ENCODE data around the gene GTPBP2.

Gene GTPBP2

DNA sequence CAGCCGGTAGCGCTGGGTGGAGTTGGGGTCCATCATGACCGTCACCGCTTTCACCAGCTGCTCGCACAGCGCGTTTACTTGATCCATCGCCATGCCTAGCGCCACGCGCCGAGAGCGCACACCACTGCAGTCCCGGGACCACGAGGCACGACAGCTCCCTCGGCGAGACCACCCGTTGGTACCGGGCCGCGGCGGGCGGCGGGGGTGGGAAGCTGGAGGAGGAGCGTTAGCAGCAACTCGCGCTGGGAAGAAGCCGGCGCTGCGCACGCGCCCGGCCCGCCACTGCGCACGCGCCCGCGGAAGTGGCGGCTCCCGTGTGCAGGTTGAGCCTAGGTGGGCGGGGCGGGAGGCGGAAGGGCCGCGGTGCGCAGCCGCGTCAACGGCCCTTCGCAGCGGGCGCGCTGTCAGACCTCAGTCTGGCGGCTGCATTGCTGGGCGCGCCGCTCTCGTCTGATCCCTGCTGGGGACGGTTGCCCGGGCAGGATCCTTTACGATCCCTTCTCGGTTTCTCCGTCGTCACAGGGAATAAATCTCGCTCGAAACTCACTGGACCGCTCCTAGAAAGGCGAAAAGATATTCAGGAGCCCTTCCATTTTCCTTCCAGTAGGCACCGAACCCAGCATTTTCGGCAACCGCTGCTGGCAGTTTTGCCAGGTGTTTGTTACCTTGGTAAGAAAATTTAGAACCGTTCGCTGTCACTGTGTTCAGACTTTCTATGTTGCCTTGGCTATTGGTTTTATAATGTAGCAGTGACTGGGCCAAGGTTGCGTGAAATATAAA lies 53.1 kb downstream of the GTPBP2 start, which contains the start of the genes POLH and XPO5:
Gene POLH (plus strand): TSS at position 414 of the 780 bp plus-strand sequence. CDS start 6,135 bp downstream, outside the sequence.
Gene XPO5 (minus strand): TSS at position 267 of the 780 bp plus-strand sequence. CDS start 174 bp downstream, at position 93.
- H3K27ac Mint-ChIP-seq (ENCODE audit: low read depth): peak within 1 kb of the TSS; percentile 91
- H3K4me3 Mint-ChIP-seq: peak within 1 kb of the TSS; percentile 98
- DNase-seq (ENCODE audit: low spot score in 2 of 2) (peak; percentile 78 to 84), ATAC-seq (replicated peaks; ENCODE audit: extremely low read depth, poor library complexity, severe bottlenecking) (peak; percentile 94)
- H3K36me3 Mint-ChIP-seq (ENCODE audit: insufficient read depth): peaks cover 27% of the 10 kb centered on the region
- H3K4me1 Mint-ChIP-seq: peaks cover 28% of the 10 kb centered on the region
- no peaks in the 10 kb centered on the region for H3K9me3 Mint-ChIP-seq
- no peaks in the 10 kb centered on the region for H3K27me3 Mint-ChIP-seq

DNA sequence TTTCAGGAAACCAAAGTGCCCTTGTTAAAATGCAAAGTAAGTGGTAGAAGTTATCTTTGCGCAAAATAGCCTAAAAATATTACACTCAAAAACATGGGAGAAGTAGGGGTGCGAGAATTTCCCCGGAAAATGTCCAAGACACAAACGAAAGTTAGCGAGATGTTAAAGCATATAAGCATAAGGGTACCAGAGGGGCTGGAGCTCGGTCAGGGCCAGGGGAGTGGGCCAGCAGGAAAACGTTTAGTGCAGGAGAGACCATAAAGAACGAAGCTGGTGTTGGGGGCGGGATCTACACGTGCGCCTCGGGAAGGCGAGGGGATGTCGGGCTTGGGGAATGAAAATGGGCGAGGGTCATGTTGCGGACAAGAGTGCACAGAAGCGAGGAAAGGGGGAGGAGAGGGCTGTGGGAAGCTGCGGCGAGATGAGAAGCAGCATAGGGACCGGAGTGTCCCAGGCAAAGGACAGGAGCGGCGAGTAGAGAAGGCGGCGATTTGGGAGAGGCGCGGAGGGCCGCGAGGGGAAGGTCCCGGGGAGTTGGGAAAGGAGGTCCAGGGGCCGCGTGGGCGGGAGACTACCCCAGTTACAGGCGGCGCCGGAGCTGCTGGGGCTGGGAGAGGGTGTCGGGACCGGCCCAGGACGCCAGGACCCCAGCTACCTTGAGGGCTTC lies 53.8 kb downstream of the GTPBP2 start:
- H3K9me3 Mint-ChIP-seq: no peaks in the 10 kb centered on the region
- H3K27me3 Mint-ChIP-seq: no peaks in the 10 kb centered on the region
- peaks cover 30% of the 10 kb centered on the region for H3K36me3 Mint-ChIP-seq (ENCODE audit: insufficient read depth)
- ATAC-seq (replicated peaks; ENCODE audit: extremely low read depth, poor library complexity, severe bottlenecking) (no peak), DNase-seq (ENCODE audit: low spot score in 2 of 2) (no peak)
- peak overlapping the region; percentile 91 for H3K27ac Mint-ChIP-seq (ENCODE audit: low read depth)
- peak overlapping the region; percentile 98 for H3K4me3 Mint-ChIP-seq
- peaks cover 28% of the 10 kb centered on the region for H3K4me1 Mint-ChIP-seq

DNA sequence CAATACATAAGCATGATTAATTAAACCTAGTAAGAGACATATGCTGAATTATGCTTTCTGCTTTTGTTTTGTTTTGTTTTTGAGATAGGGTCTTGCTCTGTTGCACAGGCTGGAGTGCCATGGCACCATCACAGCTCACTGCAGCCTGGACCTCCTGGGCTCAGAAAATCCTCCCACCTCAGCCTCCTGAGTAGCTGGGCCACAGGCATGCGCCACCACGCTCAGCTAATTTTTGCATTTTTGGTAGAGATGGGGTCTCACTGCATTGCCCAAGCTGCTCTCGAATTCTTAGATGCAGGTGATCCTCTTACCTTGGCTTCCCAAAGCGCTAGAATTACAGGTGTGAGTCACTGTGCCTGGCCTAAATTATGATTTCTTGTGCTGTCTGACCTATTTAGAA lies 57.0 kb downstream of the GTPBP2 start:
- no peaks in the 10 kb centered on the region for H3K27me3 Mint-ChIP-seq
- ATAC-seq (replicated peaks; ENCODE audit: extremely low read depth, poor library complexity, severe bottlenecking) (no peak), DNase-seq (ENCODE audit: low spot score in 2 of 2) (no peak)
- H3K36me3 Mint-ChIP-seq (ENCODE audit: insufficient read depth): peaks cover 48% of the 10 kb centered on the region
- peaks cover 15% of the 10 kb centered on the region for H3K4me1 Mint-ChIP-seq
- no peak overlapping the region for H3K4me3 Mint-ChIP-seq
- no peak overlapping the region for H3K27ac Mint-ChIP-seq (ENCODE audit: low read depth)
- H3K9me3 Mint-ChIP-seq: no peaks in the 10 kb centered on the region

DNA sequence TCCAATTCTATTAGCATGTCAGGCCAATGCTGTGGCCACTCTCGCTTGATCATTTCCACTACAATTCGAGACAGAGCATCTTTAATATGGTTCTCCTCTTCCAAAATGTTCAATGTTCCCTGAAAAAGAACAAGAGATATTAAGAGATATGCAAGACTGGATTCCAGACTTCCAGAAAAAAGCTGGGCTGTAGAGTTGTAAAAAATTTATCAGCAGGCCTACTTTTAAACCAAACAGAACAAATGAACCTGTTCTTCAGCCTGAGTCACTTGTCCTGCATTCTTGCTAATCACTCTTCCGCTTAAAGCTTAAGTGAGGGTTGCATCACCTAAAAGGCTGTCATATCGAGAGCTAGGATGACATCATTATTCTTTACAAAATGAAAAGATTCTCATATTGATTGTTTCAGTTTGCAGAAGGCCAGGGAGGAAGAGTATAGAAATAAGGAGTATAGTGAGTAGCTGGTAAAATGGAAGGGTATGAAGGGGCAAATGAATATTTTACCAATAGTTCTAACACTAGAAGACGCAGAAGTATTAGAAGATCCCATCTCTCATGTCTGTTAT lies 58.1 kb downstream of the GTPBP2 start:
- Mint-ChIP-seq H3K27ac (ENCODE audit: low read depth) (peak overlapping the region; percentile 63), H3K9me3 (no peaks in the 10 kb centered on the region), H3K4me1 (peaks cover 10% of the 10 kb centered on the region), H3K36me3 (ENCODE audit: insufficient read depth) (peaks cover 51% of the 10 kb centered on the region), H3K4me3 (no peak overlapping the region), H3K27me3 (no peaks in the 10 kb centered on the region)
- ATAC-seq (replicated peaks; ENCODE audit: extremely low read depth, poor library complexity, severe bottlenecking): no peak
- DNase-seq (ENCODE audit: low spot score in 2 of 2): no peak
